Measurements from ENCODE around the gene ZNF618. TPM values are rescaled to one million over a fixed set of nuclear protein-coding genes. Genes with fewer than 3 reads are reported as not detected.

ZNF618 gene
- total RNA-seq, 1 experiment from 2014 or later = 22.0 TPM

DNA sequence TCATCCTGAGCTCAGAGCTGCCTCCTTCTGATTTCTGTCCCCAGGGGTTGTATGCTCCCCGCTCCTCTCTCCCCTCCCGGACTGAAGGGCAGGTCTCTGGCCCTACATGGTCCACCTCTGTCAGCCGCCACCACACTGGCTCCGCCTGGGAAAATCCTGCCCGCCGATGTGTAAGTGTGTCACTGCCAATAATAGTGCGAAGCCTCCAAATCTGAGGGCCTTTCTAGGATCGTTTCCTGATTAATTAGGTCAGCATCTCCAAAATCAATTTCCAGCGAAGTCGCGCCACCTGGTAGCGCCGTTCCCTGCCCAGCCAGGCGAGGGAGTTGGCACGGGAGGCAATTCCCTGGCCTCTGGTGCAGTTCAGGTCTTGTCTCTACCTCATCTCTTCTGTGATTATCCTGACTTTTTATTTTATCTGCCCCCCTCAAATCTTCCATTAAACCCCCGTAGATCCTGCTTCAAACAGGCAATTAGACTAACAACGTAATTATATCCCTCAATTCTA is 73.5 kb downstream of the ZNF618 start:
- no peaks in the 10 kb centered on the region for H3K9me3 Mint-ChIP-seq
- no peak overlapping the region for H3K4me3 Mint-ChIP-seq
- no peaks in the 10 kb centered on the region for H3K27me3 Mint-ChIP-seq (ENCODE audit: low read depth)
- CTCF ChIA-PET = interaction anchor here (1.1 kb wide), 1 partner anchor 15 kb away, joined by 3 read pairs; no protein-coding TSS in a partner anchor
- H3K4me1 Mint-ChIP-seq = peaks cover 6% of the 10 kb centered on the region; the same call in 1 of the 2 replicates
- H3K36me3 Mint-ChIP-seq = no peaks in the 10 kb centered on the region
- no peak overlapping the region for H3K27ac Mint-ChIP-seq
- ATAC-seq = no peak
- TF ChIP-seq RELA (CRISPR knock-in tag; IDR thresholded peaks at IDR 0.05; ENCODE audit: borderline replicate concordance) = no peak
- no peak for TF ChIP-seq JUN (CRISPR knock-in tag; IDR thresholded peaks at IDR 0.05)
- TF ChIP-seq FOXP1 (CRISPR knock-in tag; IDR thresholded peaks at IDR 0.05; ENCODE audit: borderline replicate concordance) = no peak
- TF ChIP-seq TCF7 (CRISPR knock-in tag; IDR thresholded peaks at IDR 0.05; ENCODE audit: low read depth) = no peak
- TF ChIP-seq, protein P1, sequence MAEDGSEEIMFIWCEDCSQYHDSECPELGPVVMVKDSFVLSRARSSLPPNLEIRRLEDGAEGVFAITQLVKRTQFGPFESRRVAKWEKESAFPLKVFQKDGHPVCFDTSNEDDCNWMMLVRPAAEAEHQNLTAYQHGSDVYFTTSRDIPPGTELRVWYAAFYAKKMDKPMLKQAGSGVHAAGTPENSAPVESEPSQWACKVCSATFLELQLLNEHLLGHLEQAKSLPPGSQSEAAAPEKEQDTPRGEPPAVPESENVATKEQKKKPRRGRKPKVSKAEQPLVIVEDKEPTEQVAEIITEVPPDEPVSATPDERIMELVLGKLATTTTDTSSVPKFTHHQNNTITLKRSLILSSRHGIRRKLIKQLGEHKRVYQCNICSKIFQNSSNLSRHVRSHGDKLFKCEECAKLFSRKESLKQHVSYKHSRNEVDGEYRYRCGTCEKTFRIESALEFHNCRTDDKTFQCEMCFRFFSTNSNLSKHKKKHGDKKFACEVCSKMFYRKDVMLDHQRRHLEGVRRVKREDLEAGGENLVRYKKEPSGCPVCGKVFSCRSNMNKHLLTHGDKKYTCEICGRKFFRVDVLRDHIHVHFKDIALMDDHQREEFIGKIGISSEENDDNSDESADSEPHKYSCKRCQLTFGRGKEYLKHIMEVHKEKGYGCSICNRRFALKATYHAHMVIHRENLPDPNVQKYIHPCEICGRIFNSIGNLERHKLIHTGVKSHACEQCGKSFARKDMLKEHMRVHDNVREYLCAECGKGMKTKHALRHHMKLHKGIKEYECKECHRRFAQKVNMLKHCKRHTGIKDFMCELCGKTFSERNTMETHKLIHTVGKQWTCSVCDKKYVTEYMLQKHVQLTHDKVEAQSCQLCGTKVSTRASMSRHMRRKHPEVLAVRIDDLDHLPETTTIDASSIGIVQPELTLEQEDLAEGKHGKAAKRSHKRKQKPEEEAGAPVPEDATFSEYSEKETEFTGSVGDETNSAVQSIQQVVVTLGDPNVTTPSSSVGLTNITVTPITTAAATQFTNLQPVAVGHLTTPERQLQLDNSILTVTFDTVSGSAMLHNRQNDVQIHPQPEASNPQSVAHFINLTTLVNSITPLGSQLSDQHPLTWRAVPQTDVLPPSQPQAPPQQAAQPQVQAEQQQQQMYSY (CRISPR knock-in tag; IDR thresholded peaks at IDR 0.05) = no peak
- no peak for TF ChIP-seq TEAD4 (CRISPR knock-in tag; IDR thresholded peaks at IDR 0.05)
- TF ChIP-seq, protein P2, sequence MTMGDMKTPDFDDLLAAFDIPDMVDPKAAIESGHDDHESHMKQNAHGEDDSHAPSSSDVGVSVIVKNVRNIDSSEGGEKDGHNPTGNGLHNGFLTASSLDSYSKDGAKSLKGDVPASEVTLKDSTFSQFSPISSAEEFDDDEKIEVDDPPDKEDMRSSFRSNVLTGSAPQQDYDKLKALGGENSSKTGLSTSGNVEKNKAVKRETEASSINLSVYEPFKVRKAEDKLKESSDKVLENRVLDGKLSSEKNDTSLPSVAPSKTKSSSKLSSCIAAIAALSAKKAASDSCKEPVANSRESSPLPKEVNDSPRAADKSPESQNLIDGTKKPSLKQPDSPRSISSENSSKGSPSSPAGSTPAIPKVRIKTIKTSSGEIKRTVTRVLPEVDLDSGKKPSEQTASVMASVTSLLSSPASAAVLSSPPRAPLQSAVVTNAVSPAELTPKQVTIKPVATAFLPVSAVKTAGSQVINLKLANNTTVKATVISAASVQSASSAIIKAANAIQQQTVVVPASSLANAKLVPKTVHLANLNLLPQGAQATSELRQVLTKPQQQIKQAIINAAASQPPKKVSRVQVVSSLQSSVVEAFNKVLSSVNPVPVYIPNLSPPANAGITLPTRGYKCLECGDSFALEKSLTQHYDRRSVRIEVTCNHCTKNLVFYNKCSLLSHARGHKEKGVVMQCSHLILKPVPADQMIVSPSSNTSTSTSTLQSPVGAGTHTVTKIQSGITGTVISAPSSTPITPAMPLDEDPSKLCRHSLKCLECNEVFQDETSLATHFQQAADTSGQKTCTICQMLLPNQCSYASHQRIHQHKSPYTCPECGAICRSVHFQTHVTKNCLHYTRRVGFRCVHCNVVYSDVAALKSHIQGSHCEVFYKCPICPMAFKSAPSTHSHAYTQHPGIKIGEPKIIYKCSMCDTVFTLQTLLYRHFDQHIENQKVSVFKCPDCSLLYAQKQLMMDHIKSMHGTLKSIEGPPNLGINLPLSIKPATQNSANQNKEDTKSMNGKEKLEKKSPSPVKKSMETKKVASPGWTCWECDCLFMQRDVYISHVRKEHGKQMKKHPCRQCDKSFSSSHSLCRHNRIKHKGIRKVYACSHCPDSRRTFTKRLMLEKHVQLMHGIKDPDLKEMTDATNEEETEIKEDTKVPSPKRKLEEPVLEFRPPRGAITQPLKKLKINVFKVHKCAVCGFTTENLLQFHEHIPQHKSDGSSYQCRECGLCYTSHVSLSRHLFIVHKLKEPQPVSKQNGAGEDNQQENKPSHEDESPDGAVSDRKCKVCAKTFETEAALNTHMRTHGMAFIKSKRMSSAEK (CRISPR knock-in tag; IDR thresholded peaks at IDR 0.05; ENCODE audit: borderline replicate concordance) = no peak
- no peak for TF ChIP-seq NR1H2 (CRISPR knock-in tag; IDR thresholded peaks at IDR 0.05)
- TF ChIP-seq, protein P3, sequence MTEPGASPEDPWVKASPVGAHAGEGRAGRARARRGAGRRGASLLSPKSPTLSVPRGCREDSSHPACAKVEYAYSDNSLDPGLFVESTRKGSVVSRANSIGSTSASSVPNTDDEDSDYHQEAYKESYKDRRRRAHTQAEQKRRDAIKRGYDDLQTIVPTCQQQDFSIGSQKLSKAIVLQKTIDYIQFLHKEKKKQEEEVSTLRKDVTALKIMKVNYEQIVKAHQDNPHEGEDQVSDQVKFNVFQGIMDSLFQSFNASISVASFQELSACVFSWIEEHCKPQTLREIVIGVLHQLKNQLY (CRISPR knock-in tag; IDR thresholded peaks at IDR 0.05) = no peak
- no peak for TF ChIP-seq NR3C1 (CRISPR knock-in tag; conservative IDR thresholded peaks at IDR 0.05; ENCODE audit: low read depth)
- TF ChIP-seq, protein P4, sequence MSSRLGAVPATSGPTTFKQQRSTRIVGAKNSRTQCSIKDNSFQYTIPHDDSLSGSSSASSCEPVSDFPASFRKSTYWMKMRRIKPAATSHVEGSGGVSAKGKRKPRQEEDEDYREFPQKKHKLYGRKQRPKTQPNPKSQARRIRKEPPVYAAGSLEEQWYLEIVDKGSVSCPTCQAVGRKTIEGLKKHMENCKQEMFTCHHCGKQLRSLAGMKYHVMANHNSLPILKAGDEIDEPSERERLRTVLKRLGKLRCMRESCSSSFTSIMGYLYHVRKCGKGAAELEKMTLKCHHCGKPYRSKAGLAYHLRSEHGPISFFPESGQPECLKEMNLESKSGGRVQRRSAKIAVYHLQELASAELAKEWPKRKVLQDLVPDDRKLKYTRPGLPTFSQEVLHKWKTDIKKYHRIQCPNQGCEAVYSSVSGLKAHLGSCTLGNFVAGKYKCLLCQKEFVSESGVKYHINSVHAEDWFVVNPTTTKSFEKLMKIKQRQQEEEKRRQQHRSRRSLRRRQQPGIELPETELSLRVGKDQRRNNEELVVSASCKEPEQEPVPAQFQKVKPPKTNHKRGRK (CRISPR knock-in tag; IDR thresholded peaks at IDR 0.05; ENCODE audit: borderline replicate concordance) = no peak
- DNase-seq (ENCODE audit: low spot score) = no peak
- POLR2A ChIA-PET = no interaction called here

DNA sequence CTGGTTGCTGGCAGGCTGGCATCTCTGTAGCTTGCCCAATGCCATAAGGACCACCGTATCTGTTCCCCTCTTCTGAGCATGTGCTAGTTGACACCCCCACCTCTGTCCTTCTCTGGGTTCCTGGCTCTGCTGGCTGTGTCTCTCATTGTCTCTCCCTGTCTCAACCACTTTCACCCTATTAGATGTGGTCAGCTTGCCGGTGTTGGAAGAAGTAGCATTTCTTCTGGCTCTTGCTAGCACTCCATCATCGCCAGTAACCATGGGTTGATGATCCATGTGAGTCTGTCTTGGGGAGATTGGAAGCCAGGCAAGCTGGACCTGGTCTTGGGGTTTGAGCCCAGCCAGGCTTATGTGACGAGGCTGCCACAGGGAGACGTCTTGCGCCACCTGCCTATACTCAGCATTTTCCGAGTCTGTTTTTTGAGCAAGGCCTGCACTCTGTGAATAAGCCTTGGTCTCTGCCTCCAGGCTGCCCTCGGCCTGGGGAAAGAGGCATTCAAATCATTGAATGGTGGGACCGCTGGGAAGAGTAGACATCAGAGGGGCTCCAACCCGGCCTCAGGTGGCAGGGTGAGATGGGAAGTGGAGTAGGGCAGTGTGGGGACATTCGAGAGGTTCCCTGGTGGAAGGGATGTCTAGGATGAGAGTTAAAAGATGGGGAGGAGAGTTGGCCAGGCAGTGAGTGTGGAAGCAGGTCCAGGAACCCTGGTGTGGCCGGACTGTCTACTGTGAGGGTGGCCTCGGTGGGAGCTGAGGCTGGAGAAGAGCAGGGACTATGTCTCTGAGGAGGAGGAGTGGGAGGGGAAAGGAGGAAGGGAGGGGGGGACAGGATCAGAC is 74.3 kb downstream of the ZNF618 start:
- H3K36me3 Mint-ChIP-seq = no peaks in the 10 kb centered on the region
- peak overlapping the region; percentile 21 for H3K27ac Mint-ChIP-seq
- no peaks in the 10 kb centered on the region for H3K9me3 Mint-ChIP-seq
- DNase-seq (ENCODE audit: low spot score) (no peak), ATAC-seq (no peak)
- no peaks in the 10 kb centered on the region for H3K27me3 Mint-ChIP-seq (ENCODE audit: low read depth)
- CTCF ChIA-PET = interaction anchor here (0.6 kb wide), 1 partner anchor 68 kb away, joined by 3 read pairs; no protein-coding TSS in a partner anchor
- POLR2A ChIA-PET = interaction anchor here (0.7 kb wide), 1 partner anchor 40 kb away, joined by 3 read pairs; no protein-coding TSS in a partner anchor
- no peak overlapping the region for H3K4me3 Mint-ChIP-seq
- peaks cover 6% of the 10 kb centered on the region; the same call in 1 of the 2 replicates for H3K4me1 Mint-ChIP-seq
- TF ChIP-seq, protein P5, sequence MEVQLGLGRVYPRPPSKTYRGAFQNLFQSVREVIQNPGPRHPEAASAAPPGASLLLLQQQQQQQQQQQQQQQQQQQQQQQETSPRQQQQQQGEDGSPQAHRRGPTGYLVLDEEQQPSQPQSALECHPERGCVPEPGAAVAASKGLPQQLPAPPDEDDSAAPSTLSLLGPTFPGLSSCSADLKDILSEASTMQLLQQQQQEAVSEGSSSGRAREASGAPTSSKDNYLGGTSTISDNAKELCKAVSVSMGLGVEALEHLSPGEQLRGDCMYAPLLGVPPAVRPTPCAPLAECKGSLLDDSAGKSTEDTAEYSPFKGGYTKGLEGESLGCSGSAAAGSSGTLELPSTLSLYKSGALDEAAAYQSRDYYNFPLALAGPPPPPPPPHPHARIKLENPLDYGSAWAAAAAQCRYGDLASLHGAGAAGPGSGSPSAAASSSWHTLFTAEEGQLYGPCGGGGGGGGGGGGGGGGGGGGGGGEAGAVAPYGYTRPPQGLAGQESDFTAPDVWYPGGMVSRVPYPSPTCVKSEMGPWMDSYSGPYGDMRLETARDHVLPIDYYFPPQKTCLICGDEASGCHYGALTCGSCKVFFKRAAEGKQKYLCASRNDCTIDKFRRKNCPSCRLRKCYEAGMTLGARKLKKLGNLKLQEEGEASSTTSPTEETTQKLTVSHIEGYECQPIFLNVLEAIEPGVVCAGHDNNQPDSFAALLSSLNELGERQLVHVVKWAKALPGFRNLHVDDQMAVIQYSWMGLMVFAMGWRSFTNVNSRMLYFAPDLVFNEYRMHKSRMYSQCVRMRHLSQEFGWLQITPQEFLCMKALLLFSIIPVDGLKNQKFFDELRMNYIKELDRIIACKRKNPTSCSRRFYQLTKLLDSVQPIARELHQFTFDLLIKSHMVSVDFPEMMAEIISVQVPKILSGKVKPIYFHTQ (CRISPR knock-in tag; IDR thresholded peaks at IDR 0.05) = no peak
- TF ChIP-seq, protein P6, sequence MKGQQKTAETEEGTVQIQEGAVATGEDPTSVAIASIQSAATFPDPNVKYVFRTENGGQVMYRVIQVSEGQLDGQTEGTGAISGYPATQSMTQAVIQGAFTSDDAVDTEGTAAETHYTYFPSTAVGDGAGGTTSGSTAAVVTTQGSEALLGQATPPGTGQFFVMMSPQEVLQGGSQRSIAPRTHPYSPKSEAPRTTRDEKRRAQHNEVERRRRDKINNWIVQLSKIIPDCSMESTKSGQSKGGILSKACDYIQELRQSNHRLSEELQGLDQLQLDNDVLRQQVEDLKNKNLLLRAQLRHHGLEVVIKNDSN (CRISPR knock-in tag; IDR thresholded peaks at IDR 0.05) = no peak
- TF ChIP-seq, protein P4 (CRISPR knock-in tag; IDR thresholded peaks at IDR 0.05; ENCODE audit: borderline replicate concordance) = no peak
- no peak for TF ChIP-seq GTF2I (CRISPR knock-in tag; conservative IDR thresholded peaks at IDR 0.05)
- no peak for TF ChIP-seq MXD4 (CRISPR knock-in tag; IDR thresholded peaks at IDR 0.05; ENCODE audit: borderline replicate concordance)
